ENCODE data around the gene PLA2G12A.

The PLA2G12A gene

GRCh38 chr4:109691411-109691920 lies 38.4 kb downstream of the PLA2G12A start:
- H3K4me1 ChIP-seq (ENCODE audit: low read length), result peaks cover 31% of the 10 kb centered on the region
- H3K4me2 ChIP-seq (ENCODE audit: low read depth, low read length), result peak overlapping the region; percentile 28; the same call in 1 of the 2 replicates
- no peak overlapping the region for H3K4me3 ChIP-seq (ENCODE audit: low read length)
- no peaks in the 10 kb centered on the region for H3K9me3 ChIP-seq (replicated peaks; ENCODE audit: insufficient read depth, low read length)
- H3K9me2 ChIP-seq (replicated peaks; ENCODE audit: insufficient read depth, low read length), result no peaks in the 10 kb centered on the region
- H3F3A ChIP-seq (ENCODE audit: insufficient read depth, low read length), result peaks cover 9% of the 10 kb centered on the region
- peak overlapping the region; percentile 14; the same call in 1 of the 2 replicates for H3K27ac ChIP-seq (ENCODE audit: low read length)
- no peak overlapping the region for H3K9ac ChIP-seq (ENCODE audit: low read length)
- no peaks in the 10 kb centered on the region for H3K36me3 ChIP-seq (replicated peaks; ENCODE audit: insufficient read depth, low read length)
- no peaks in the 10 kb centered on the region for H4K20me1 ChIP-seq (ENCODE audit: insufficient read depth, low read length)
- no peak for TF ChIP-seq CTCF (IDR thresholded peaks at IDR 0.05; ENCODE audit: low read length)
- TF ChIP-seq EZH2phosphoT487 (IDR thresholded peaks at IDR 0.05; ENCODE audit: low read length), result no peak
- TF ChIP-seq EZH2 (optimal IDR thresholded peaks at IDR 0.05; ENCODE audit: low read depth, low read length), result no peak
- no peak for DNase-seq
- no peaks in the 10 kb centered on the region for H3K79me2 ChIP-seq (ENCODE audit: low read length)
- no peaks in the 10 kb centered on the region for H3K27me3 ChIP-seq (replicated peaks; ENCODE audit: insufficient read depth, low read length)
- H2AFZ ChIP-seq (ENCODE audit: low read length), result no peak overlapping the region

- Histone ChIP-seq H3K9me3 (replicated peaks; ENCODE audit: insufficient read depth, low read length) (no peaks in the 10 kb centered on the region), H4K20me1 (ENCODE audit: insufficient read depth, low read length) (no peaks in the 10 kb centered on the region), H3K4me1 (ENCODE audit: low read length) (peaks cover 31% of the 10 kb centered on the region), H3K27ac (ENCODE audit: low read length) (peak overlapping the region; percentile 14; the same call in 1 of the 2 replicates), H3K4me2 (ENCODE audit: low read depth, low read length) (peak overlapping the region; percentile 28; the same call in 1 of the 2 replicates), H3K36me3 (replicated peaks; ENCODE audit: insufficient read depth, low read length) (no peaks in the 10 kb centered on the region), H3K79me2 (ENCODE audit: low read length) (no peaks in the 10 kb centered on the region), H3K27me3 (replicated peaks; ENCODE audit: insufficient read depth, low read length) (no peaks in the 10 kb centered on the region), H3F3A (ENCODE audit: insufficient read depth, low read length) (peaks cover 9% of the 10 kb centered on the region), H3K9me2 (replicated peaks; ENCODE audit: insufficient read depth, low read length) (no peaks in the 10 kb centered on the region), H2AFZ (ENCODE audit: low read length) (no peak overlapping the region), H3K4me3 (ENCODE audit: low read length) (no peak overlapping the region), H3K9ac (ENCODE audit: low read length) (no peak overlapping the region)
- DNase-seq, result peak; percentile 48
- TF ChIP-seq CTCF (IDR thresholded peaks at IDR 0.05; ENCODE audit: low read length), result no peak
- TF ChIP-seq EZH2 (optimal IDR thresholded peaks at IDR 0.05; ENCODE audit: low read depth, low read length), result no peak
- TF ChIP-seq EZH2phosphoT487 (IDR thresholded peaks at IDR 0.05; ENCODE audit: low read length), result no peak
These were observed 39.0 kb downstream of the PLA2G12A start for GRCh38 chr4:109690690-109691410.

- Histone ChIP-seq H3K4me1 (ENCODE audit: low read length) (peaks cover 13% of the 10 kb centered on the region; the same call in 1 of the 2 replicates), H3K79me2 (ENCODE audit: low read length) (no peaks in the 10 kb centered on the region), H3K9me3 (replicated peaks; ENCODE audit: insufficient read depth, low read length) (no peaks in the 10 kb centered on the region)
These were observed 45.1 kb downstream of the PLA2G12A start for GRCh38 chr4:109684727-109685126.

More at GRCh38 chr4:109684727-109685126, 45.1 kb downstream of the PLA2G12A start:
- Histone ChIP-seq H3K36me3 (replicated peaks; ENCODE audit: insufficient read depth, low read length) (no peaks in the 10 kb centered on the region), H3K27me3 (replicated peaks; ENCODE audit: insufficient read depth, low read length) (no peaks in the 10 kb centered on the region), H3K27ac (ENCODE audit: low read length) (no peak overlapping the region), H3K9ac (ENCODE audit: low read length) (no peak overlapping the region), H3K9me2 (replicated peaks; ENCODE audit: insufficient read depth, low read length) (no peaks in the 10 kb centered on the region), H3K4me2 (ENCODE audit: low read depth, low read length) (no peak overlapping the region), H4K20me1 (ENCODE audit: insufficient read depth, low read length) (no peaks in the 10 kb centered on the region), H2AFZ (ENCODE audit: low read length) (no peak overlapping the region), H3F3A (ENCODE audit: insufficient read depth, low read length) (no peaks in the 10 kb centered on the region; the same call in 1 of the 2 replicates), H3K4me3 (ENCODE audit: low read length) (no peak overlapping the region)
- DNase-seq, result no peak
- TF ChIP-seq CTCF (IDR thresholded peaks at IDR 0.05; ENCODE audit: low read length), result no peak
- no peak for TF ChIP-seq EZH2phosphoT487 (IDR thresholded peaks at IDR 0.05; ENCODE audit: low read length)
- TF ChIP-seq EZH2 (optimal IDR thresholded peaks at IDR 0.05; ENCODE audit: low read depth, low read length), result no peak
